HCEC 1CT (cell line): ENCODE measurements around the gene KREMEN1.

Source experiments
- DNase-seq: peaks from one replicate; pipeline ENCODE4 v3.0.0-alpha.2; 2017

The KREMEN1 gene

DNA sequence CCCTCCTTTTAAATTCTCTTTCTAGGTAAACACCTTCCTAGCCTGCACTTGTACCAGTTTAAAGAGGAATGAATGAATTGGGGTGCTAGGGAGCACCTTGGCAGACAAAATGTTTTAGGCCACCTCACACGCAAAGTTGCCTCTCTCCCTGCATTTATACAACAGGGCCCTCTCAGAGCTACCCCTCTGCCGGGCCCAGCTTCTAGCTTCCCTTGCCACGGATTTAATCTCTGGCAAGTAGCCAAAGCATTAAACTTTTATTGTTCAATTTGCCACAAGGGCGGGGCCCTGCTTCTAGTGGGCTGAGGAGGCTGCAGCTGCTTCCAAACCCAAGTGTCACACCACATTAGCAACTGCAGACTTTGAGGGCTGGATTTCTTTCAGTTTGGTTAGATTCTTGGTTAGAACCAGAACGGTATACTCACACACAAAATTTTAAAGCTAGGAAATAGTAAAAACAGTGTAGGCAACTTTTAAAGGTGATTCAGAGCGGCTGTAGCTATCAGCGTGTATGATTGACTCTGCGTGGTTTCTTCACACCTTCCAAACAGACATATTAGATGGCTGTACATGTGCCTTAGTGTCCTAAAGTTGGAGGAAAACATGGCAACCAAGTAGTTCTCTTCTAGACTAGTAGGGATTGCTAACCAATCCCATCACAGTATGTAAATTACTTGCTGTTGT is 6.5 kb downstream of the KREMEN1 start:
- no peak for DNase-seq

DNA sequence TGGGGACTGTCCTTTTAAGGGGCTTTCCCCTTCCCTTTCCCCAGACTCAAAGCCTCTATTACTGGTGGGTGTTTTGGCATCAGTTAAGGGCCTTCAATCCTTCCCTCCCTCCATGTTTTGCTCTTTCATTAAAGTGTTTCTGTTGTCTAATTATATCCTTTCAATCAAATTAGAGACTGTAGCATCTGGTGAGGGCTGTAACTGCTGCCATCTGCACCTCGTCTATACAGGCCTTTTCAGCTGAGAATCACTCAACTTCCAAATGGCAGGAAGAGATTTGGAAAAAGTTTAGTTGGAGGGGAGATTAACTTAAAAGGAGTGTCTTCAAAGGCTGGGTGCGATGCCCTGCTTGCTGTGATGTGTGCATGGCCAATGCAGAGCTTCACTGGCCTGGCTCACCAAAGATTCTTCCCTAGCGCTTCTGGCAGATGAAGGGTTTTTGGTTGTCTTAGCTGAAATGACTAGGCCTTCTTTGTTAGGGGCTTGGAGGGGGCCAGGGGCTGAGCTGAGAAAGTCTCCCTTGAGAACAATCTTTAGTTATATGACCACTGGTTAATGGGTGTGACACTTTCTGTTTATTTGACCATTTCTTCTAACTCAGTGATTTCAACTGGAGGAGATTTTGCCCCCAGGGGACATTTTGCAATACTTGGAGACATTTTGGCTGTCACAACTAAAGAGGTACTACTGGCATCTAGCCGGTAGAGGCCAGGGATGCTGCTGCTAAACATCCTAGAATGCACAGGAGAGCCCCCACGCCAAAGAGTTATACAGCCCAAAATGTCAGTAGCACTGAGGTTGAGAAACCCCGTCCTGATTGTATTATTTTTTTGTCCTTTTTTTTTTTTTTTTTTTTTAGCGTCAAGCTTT is 7.5 kb downstream of the KREMEN1 start:
- no peak for DNase-seq

DNA sequence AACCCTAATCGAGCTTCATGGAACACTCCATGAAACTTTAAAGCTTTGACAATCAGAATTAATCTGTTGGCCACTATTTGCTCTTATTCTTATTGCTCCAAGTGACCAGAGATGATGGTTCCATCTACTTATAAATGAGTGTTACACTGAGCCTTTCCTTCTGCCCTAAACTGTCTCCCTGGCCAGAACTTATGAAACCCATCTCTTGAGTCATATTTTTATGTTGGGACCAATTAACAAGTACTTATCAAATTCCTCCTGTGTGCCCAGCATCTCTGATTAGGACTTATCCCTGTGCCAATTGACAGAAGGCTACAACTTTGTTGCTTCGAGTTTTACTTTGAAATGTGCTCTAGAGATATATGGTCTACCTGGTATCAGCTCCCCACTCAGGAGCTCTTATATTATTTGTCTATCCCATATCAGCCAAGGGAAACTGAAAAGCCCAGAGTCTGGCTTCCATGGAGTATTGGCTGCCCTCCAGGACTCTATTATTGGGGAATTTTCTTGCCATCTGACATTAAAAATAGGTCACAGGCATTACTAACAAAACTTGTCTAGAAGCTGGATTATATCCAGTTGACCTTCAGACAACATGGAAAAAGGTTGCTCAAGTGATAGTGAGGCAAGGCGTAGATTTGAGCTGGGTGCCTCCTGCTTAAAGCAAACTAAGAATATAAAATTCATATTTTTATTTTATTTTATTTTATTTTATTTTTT is 8.8 kb downstream of the KREMEN1 start:
- no peak for DNase-seq

DNA sequence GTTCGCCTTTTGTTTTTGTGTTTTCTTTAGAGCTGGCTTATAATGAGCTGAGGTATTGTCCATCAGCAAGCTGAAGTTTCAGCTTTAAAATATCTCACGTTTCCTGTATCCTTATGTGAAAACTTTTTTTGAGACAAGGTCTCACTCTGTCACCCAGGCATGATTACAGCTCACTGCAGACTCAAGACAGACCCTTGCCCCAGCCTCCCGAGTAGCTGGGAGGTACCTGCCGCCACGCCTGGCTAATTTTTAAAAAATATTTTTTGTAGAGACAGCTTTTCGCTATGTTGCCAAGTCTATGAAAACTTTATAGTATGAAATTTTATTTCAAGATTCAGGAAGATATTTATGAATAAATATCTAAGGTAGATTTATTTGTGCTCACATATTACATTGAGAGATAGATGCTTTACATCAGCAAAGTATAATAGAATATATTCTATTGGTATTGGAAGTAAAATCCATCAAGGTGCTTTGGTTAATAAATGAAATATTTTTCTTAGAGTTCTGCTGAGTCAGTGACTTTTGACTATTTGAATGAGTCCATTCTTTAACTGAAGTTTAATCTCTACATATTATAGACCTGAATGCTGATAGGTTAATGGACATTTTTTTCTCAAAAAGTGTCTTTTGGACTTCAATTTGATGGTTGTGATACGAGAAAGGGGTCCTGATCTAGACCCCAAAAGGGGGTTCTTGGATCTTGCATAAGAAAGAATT is 10.2 kb downstream of the KREMEN1 start:
- DNase-seq, result no peak

DNA sequence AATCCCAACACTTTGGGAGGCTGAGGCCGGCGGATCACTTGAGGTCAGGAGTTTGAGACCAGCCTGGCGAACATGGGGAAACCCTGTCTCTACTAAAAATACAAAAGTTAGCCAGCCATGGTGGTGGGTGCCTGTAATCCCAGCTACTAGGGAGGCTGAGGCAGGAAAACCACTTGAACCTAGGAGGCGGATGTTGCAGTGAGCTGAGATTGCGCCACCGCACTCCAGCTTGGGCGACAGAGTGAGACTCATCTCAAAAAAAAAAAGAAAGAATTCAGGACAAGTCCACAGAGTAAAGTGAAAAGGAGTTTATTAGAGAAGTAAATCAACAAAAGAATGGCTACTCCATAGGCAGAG is 10.7 kb downstream of the KREMEN1 start:
- DNase-seq, result peak; percentile 45

DNA sequence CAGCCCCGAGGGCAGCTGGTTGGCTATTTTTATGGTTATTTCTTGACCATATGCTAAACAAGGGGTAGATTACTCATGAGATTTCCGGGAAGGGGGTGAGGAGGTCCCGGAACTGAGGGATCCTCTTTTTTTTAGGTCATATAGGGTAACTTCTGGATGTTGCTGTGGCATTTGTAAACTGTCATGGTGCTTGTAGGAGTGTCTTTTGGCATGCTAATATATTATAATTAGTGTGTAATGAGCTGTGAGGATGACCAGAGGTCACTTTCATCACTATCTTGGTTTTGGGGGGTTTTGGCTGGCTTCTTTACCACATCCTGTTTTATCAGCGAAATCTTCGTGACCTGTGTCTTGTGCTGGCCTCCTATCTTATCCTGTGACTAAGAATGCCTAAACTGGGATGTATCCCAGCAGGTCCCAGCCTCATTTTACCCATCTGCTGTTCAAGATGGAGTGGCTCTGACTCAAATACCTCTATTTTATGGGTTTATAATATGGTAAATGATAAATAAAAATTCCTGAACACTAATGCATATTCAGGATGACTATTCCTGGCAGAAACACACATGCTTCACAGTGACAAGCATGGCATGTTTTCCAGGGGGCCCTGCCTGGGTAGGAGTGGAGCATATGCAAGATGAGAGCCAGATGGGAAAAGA is 11.2 kb downstream of the KREMEN1 start:
- peak; percentile 49 for DNase-seq

DNA sequence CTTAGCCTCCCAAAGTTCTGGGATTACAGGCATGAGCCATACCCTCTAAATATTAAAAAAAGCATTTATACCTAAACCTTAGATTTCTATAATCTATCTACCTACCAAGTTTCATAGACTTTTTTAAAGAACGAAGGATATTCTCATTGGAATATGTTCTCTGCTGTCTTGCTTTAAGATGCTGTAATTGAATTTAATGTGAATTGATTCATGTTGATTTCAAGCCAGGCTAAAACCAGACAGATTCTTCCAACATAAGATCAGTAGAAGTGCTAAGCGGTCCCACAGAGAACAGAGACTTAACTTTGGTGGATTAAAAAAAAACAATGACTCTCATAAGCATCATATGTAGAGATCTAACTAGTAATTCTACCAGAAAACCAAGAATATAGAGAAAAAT is 14.2 kb downstream of the KREMEN1 start:
- DNase-seq, result no peak

DNA sequence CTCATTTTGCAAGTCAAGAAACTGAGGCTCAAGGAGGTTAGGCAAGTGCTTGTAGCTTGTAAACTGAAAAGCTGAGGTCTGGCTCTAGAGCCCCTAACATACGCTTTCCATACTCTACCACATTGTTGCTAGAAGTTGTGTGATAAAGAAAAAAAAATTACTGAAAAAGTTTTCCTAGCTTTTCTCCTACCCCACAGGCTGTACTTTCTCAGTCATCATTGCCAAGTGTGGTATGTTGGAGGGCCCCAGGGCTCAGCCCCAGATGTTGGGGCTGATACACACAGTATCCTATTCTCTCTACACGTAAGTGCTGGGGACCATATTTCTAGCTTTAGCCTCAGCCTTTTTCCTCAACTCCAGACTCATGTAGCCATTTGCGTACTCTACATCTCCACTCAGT is 16.0 kb downstream of the KREMEN1 start:
- no peak for DNase-seq

DNA sequence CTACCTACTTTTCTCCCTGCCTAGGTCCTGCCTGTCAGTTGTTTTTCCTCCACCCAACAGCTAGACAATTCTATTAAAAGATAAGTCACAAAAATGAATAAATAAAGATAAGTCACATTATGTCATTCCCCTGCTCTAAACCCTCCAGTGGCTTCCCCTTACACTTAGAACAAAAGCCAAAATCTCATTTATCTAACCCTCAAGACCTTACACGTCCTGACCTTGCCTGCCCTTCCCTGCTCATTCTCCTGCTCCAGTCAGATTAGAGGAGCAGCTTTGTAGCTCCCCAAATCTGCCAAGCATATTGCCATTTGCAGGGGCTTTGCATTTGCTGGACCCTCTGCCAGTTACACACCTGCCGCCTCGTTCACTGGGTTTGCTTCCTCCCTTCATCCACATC is 16.7 kb downstream of the KREMEN1 start:
- DNase-seq, result no peak

DNA sequence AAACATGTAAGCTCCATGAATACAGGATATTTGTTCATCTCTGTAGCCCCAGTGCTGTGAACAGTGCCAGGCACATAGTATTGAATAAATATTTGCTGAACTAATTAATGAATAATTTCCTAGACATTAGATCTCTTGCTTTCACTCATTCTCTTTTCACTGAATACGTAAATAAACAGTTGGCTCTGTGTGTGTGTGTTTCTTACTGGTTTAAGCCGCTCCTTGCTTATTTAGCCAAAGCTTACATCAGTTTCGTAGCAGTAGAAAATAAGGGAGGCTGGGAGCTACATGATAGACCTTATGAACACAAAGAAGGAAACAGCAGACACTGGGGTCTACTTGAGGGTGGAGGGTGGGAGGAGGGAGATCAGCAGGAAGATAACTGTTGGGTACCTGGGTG is 17.2 kb downstream of the KREMEN1 start:
- no peak for DNase-seq

DNA sequence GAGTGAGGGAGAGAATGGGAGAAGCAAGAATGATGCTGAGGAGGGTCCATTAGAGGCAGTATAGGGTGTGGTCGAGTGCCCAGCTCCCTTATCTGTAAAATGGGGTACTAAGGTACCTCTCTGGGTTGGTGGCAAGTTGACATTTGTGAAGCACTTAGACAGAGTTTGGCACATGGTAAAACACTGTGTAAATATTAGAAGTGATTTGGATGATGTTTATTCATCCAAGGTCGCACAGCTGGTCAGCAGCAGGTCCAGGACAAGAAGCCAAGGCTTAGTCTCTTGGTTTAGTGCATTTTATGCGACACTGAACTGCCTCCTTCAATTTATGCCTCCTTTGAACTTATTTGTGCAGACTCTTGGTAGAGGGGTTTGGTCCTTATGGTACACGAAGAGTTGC is 19.4 kb downstream of the KREMEN1 start:
- DNase-seq, result no peak

DNA sequence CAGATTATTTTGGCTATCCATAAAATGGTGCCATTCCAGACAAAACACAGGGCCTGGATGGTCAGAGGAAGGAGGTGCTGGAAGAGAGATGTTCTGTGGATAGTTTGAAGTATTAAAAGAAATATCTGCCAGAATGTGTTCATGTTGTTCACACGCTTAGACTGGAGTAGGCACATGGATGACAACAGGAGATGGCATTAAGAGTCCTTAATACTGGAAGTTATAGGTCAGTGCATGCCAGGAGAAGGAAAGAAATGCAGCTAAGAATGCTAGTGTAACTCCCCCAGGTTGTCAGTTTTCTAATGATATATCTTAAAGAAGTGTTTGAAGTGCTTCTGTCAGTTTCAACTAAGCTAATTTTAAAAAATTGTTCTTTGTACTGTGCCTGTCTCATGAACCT is 20.2 kb downstream of the KREMEN1 start:
- DNase-seq, result no peak

DNA sequence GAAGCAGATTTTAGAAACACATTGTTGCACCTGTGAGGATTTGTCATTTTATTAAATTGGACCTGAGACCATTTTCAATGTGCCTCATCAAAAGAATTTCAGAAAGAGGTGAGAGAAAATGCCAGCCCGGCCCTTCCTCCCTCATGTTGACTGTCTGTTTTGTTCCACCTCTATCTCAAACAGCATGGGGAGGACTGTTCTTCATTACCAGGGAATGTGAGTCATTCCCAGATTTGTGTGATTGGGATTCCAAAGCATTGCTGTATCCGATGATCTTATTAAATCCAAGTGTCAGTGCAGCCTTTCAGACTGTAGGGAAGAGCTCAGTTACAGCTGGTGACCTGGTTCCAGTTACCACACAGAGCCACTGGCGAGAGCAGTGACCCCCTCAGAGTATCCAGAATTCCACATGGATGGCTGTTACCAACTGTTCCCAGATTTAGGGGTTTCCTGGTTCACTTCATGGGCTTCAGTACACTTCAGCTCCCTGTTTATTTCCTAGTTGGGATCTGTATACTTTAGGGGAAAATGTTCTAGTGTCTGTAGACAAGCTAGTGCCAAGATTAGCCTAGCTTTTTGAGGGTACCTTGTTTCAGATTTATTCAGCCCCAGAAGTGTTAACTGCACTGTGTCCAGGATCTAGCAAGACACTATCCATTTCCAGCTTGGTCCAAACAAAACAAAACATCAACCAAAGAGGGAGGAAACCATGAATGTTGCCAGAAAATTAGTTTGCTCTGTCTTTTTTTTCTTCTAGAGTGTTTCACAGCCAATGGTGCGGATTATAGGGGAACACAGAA is 20.9 kb downstream of the KREMEN1 start:
- peak; percentile 69 for DNase-seq

DNA sequence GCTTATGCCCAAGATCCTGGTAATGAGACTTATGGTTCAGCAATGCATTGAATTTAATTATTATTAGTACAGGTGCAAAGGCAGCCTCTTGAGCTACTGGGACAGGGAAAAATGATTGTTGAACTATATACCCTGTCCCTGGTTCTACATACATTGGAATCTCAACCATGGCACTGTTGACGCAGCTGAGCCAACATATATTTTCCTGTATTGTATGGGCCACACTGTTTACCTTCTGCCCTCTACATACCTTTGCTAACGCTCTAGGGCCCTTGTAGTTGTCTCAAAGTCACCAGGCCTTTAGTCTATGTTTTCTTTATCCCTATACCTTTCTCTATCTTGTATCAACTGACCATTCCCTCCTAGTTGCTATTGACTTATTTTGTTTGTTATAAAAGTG is 22.6 kb downstream of the KREMEN1 start:
- DNase-seq, result no peak

DNA sequence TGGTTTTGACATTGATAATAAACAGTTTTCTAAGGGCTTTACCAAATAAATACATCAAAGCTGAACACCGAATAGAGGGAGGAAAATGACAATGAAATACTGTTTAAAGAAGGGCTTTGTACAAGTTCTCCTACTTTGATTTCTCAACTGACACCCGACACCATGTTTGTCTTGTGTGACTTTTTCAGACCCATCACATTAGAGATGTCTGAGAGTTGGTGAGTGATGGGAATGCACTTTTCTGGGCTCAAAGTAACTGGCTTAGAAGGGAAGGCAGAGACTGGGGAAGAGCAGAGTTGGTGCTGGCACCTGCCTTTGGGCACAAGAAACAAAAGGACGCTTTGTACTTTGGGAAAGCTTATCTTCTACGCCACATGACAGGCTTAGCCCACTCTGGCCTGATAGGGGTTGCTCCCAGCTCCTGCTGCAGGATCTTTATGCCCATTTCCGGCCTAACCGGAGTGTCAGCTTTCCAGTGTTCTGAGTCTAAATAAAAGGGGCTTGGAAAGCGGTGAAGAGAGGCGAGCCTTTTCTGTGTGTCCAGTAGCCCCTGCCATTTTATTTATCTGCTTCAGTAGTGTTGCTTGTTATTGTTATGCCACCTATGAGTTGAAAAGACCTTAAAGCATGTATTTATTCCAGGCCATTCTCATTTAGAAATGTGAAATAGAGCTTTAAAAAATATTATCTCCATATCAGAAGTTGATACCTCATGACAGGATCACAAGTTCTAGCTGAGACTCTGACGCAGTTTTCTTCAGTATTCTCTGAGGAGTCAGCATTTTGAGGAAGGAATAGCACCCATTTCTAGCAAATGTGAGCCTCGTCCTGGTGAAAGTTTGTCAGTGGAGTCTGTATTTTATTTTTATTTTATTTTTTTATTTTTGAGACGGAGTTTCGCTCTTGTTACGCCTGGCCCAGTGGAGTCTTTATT is 24.2 kb downstream of the KREMEN1 start:
- no peak for DNase-seq

DNA sequence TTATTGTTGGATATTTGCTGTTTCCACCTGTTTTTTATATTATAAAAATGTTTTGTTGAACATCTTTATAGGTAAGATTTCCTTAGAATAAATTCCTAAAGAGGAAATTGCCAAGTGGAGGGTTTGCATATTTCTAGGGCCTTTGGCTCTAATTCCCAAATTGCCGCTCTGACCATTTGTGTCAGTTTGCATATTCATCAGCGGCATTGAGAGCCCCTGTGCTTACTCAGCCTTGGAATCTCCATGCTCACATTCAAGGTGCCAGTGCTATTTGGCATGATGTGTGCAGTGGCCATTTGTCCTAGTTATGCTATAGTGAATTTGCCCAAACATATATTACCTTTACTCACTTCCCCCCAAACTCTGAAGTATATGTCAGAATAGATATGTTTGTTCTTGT is 25.5 kb downstream of the KREMEN1 start:
- DNase-seq, result no peak

DNA sequence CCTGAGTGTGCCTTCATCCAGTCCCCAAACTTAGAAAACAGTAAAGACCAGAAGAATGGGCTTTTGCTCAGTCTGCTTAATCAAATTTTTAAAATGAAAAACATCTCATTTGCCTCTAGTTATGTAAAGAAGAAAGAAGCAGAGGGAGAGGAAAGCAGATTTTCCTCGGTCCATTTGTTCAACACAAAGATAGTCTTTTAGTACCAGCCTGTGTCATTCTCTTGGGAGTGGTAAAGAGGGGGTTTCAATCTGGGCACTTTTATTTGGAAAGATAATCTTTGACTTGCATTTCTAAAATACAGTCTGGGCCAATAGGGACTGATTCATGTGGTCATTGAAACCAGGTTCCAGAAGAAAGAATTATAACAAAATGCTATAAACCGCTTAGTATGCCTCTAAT is 29.5 kb downstream of the KREMEN1 start:
- no peak for DNase-seq

DNA sequence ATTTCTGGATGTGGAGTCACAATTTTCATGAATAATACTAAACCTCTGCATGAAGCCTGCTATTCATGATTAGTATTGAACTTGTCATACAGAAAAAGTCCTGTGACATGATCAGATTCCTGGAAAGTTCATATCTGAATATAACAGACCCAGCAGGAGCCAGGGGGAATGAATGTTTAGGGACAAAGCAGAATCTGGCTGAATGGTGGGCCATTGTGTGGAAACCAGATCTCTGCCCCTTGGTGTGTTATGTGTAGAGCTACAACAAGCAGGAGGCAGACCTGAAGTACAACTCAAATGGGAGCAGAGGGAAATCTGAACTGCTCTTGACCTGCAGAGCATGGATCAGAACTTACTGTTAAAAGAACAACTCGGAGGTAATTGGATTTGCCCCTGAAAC is 30.3 kb downstream of the KREMEN1 start:
- no peak for DNase-seq

DNA sequence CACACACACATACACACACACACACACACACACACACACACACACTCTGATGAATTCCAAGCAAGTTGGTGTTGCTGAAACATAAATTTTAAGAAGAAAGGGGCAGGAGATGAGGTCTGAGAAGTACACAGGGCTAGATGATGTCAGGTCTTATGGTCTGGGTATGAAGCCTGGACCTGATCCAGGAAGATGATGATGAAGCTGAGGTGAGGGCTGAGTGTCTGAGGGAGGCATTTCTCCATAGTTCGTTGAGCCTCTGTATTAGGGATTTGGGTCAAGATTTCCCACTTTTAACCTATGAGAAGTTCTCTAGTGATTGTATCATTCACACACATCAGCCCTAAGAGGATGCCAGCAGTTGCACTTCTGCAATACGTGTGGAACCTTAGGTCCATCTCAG is 32.6 kb downstream of the KREMEN1 start:
- no peak for DNase-seq

DNA sequence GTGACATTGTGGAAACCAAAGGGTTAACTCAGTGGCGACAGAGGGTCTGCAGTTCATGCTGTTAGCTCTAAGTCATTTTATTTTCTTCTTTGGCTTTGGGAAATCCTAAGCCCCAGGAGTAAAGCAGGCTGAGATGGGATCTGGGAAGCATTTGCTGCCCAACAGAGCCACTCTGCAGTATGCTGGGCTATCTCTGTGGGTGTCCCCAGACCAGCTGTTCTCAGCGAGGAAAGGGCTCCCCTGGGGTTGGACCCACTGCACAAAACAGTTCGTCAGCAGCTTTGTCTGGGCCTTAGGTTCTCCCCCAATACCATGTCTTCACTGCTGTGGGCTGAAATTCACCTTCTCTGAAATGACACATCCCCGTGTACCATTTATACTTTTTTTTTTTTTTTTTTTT is 34.0 kb downstream of the KREMEN1 start:
- DNase-seq, result no peak

DNA sequence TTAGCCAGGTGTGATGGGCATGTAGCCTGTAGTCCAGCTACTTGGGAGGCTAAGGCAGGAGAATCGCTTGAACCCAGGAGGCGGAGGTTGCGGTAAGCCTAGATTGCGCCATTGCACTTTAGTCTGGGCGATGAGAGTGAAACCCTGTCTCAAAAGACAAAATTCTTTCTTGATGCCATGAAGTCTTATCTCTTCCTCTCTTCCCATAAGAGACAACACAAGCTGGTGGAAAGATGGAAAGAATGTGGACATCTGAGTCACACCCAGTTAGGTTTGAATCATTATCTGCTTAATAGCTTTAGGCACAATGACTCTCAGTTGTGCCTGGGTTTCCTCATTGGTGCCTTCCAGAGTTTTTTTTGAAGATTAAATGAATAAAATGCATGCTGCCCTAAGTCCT is 35.3 kb downstream of the KREMEN1 start:
- peak; percentile 51 for DNase-seq
